CD4-positive, alpha-beta T cell (primary cell): ENCODE measurements around the gene CES5A. TPM values are rescaled to one million over a fixed set of nuclear protein-coding genes. Genes with fewer than 3 reads are reported as not detected.

Experiments
- ATAC-seq: fragments of 200-7000 bp; cut with Tn5 transposase; one replicate; pipeline ENCODE4 v1.10.0; 2022; ENCODE audit warnings: mild to moderate bottlenecking; ENCODE audit not compliant: poor library complexity
- CTCF ChIA-PET: fragments of 350-600 bp; sonication (Branson Sonifier 250); formaldehyde crosslinking; loops from one replicate; lab custom pipeline; 2021; ENCODE audit warnings: antibody characterized with exemption, inconsistent platforms; lab: Charles Lee
- POLR2A ChIA-PET: fragments of 350-600 bp; sonication (Branson Sonifier 250); formaldehyde crosslinking; loops from one replicate; lab custom pipeline; 2021; ENCODE audit warnings: antibody characterized with exemption, inconsistent platforms; lab: Charles Lee
- DNase-seq, 14 experiments: peaks; one replicate each; pipeline ENCODE4 v3.0.0-alpha.2; 2013 to 2020; ENCODE audit warnings: mixed read lengths in 2 of 14
- H3K27ac ChIP-seq, 2 donors: one replicate each; pipeline versions ENCODE4 v1.5.1 to v1.7.0; 2013; ENCODE audit warnings: low read length in 2 of 2, low read depth in 1 of 2, mild to moderate bottlenecking in 1 of 2
- H3K27me3 ChIP-seq, 2 experiments: 1 replicate in 1 of 2; 2 replicates in 1 of 2; pipeline versions ENCODE4 v1.6.1 to v1.7.0; 2013; ENCODE audit warnings: low read length in 2 of 2, control low read depth in 1 of 2, mild to moderate bottlenecking in 1 of 2, moderate library complexity in 1 of 2; ENCODE audit not compliant: insufficient read depth in 2 of 2, control insufficient read depth in 1 of 2
- H3K36me3 ChIP-seq: one replicate; pipeline ENCODE4 v1.6.1; 2013; ENCODE audit warnings: low read length, control low read depth; ENCODE audit not compliant: insufficient read depth
- H3K4me1 ChIP-seq: one replicate; pipeline ENCODE4 v1.6.1; 2013; ENCODE audit warnings: low read length, control low read depth; ENCODE audit not compliant: insufficient read depth
- H3K4me3 ChIP-seq: one replicate; pipeline ENCODE4 v1.5.1; 2013; ENCODE audit warnings: mild to moderate bottlenecking, low read length, moderate library complexity
- H3K9me3 ChIP-seq, 2 experiments: 1 replicate in 1 of 2; 2 replicates in 1 of 2; pipeline versions ENCODE4 v1.6.1 to v1.7.0; 2013; ENCODE audit warnings: low read length in 2 of 2, mild to moderate bottlenecking in 2 of 2, control low read depth in 1 of 2, moderate library complexity in 1 of 2; ENCODE audit not compliant: control insufficient read depth in 1 of 2, insufficient read depth in 1 of 2
- H3K27ac Mint-ChIP-seq: one replicate; pipeline ENCODE4 v1.8.0; 2020; ENCODE audit warnings: mixed read lengths
- H3K27me3 Mint-ChIP-seq: one replicate; pipeline ENCODE4 v1.8.0; 2021; ENCODE audit warnings: mixed read lengths
- H3K36me3 Mint-ChIP-seq: one replicate; pipeline ENCODE4 v1.8.0; 2021; ENCODE audit warnings: low read depth, mixed read lengths
- H3K4me1 Mint-ChIP-seq: one replicate; pipeline ENCODE4 v1.8.0; 2021; ENCODE audit warnings: low read depth, mixed read lengths
- H3K4me3 Mint-ChIP-seq: one replicate; pipeline ENCODE4 v1.8.0; 2020; ENCODE audit warnings: mild to moderate bottlenecking, mixed read lengths
- H3K9me3 Mint-ChIP-seq: one replicate; pipeline ENCODE4 v1.8.0; 2020; ENCODE audit warnings: mixed read lengths
- intact Hi-C, 2 experiments: fragments of 100-400 bp; cut with DNase I in 1 of 2; cut with micrococcal nuclease in 1 of 2; formaldehyde crosslinking; loops; one replicate each; pipeline versions ENCODE4 v1.15.1 to v1.9.0; 2023 to 2025; cut with DNase I, micrococcal nuclease
- total RNA-seq, 174 experiments: library from RNA in 2 of 174; stranded (reverse) in 2 of 174; gene quantifications; one replicate each; pipeline ENCODE4 v1.2.3 and lab custom pipeline; 2021 to 2026
- TF ChIP-seq, protein P1 (sequence below): fragments of 200-600 bp; IDR thresholded peaks from one replicate; pipeline ENCODE4 v1.8.0; 2022; ENCODE audit warnings: antibody characterized with exemption, mild to moderate bottlenecking

Gene CES5A
- total RNA-seq, 2 experiments from 2014 or later, result not detected

DNA sequence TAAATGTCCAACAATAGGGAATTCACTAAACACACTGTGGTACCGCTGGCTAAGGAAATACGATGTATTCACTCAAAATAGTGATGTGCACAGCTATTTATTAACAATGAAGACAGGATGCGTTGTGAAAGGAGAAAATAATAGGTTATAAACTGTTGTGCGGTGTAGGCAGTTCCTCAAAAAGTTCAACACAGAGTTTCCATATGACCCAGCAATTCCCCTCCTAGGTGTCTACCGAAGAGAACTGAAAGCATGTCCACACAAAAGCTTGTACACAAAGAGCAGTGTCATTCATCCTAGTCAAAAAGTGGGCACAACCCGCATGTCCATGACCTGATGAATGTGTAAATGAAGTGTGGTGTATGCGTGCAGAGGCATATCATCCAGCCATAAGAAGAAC lies 41.1 kb downstream of the CES5A start:
- DNase-seq (peak in 1 of 14 experiments; percentile 17), ATAC-seq (no peak)
- Mint-ChIP-seq H3K36me3 (no peaks in the 10 kb centered on the region), H3K4me1 (no peaks in the 10 kb centered on the region), H3K4me3 (no peak overlapping the region), H3K9me3 (no peaks in the 10 kb centered on the region), H3K27ac (no peak overlapping the region), H3K27me3 (peaks cover 5% of the 10 kb centered on the region)
- no peaks in the 10 kb centered on the region for H3K4me1 ChIP-seq
- CTCF ChIA-PET, result no interaction called here
- intact Hi-C loops, result no loop called here
- POLR2A ChIA-PET, result no interaction called here
- no peaks in the 10 kb centered on the region for H3K36me3 ChIP-seq
- TF ChIP-seq, protein P1, sequence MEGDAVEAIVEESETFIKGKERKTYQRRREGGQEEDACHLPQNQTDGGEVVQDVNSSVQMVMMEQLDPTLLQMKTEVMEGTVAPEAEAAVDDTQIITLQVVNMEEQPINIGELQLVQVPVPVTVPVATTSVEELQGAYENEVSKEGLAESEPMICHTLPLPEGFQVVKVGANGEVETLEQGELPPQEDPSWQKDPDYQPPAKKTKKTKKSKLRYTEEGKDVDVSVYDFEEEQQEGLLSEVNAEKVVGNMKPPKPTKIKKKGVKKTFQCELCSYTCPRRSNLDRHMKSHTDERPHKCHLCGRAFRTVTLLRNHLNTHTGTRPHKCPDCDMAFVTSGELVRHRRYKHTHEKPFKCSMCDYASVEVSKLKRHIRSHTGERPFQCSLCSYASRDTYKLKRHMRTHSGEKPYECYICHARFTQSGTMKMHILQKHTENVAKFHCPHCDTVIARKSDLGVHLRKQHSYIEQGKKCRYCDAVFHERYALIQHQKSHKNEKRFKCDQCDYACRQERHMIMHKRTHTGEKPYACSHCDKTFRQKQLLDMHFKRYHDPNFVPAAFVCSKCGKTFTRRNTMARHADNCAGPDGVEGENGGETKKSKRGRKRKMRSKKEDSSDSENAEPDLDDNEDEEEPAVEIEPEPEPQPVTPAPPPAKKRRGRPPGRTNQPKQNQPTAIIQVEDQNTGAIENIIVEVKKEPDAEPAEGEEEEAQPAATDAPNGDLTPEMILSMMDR, result no peak
- no peaks in the 10 kb centered on the region for H3K9me3 ChIP-seq
- no peak overlapping the region for H3K4me3 ChIP-seq
- no peak overlapping the region for H3K27ac ChIP-seq
- H3K27me3 ChIP-seq, result peaks cover 0 to 7% of the 10 kb centered on the region in 2 experiments

DNA sequence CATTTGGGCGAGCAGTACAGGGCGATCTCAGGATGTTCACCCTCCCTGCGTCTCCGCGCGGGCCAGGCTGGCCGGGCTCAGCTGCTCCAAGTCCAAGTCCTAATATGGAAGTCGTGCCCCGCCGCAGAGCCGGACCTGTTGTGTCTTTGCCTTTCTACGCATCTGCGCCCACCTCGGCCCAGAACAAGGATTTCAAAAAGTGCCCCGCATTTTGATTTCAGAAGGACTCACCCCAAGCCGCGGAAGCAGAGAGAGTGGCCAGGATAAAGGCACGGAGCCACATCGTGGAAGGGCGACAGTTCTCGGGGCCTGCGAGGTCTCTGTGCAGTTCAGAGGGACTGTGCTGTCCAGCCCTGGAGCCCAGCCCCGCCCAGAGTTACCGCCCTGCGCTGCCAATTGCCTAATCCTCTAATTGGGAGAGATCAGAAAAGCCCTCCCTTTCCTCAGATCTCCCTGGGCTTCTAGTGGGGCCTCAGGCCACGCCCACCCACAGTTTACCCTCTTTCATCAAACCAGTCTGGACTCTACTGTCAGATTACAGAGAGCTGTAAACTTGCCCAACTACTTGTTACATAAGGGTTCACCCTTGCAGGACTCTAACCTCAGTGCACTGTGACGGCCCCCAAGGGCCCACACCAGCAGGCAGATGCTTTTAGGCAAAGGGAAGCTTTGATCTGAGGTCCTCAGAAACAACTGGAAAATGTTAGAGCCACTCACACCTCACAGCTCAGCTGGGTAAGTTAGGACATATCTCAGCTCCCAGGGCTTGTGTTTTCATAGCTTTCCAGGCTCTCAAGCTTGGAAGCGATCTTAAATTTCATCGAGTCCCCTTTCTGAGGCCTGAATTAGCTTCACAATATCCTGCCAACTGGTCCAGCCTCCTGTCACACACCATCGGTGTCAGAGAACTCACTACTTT lies 42.1 kb downstream of the CES5A start, which contains the start of gene CES1:
Gene CES1, minus strand, starts transcription at position 324 of the 919 bp plus-strand sequence. Its CDS starts 41 bp downstream, at position 283.
- Mint-ChIP-seq H3K27ac (no peak within 1 kb of the TSS), H3K36me3 (no peaks in the 10 kb centered on the region), H3K4me1 (no peaks in the 10 kb centered on the region), H3K27me3 (peaks cover 5% of the 10 kb centered on the region), H3K4me3 (no peak within 1 kb of the TSS), H3K9me3 (no peaks in the 10 kb centered on the region)
- peaks cover 0 to 7% of the 10 kb centered on the region in 2 experiments for H3K27me3 ChIP-seq
- DNase-seq (no peak), ATAC-seq (no peak)
- POLR2A ChIA-PET, result no interaction called here
- no peaks in the 10 kb centered on the region for H3K9me3 ChIP-seq
- no peaks in the 10 kb centered on the region for H3K4me1 ChIP-seq
- no peak within 1 kb of the TSS for H3K4me3 ChIP-seq
- intact Hi-C loops, result no loop called here
- TF ChIP-seq, protein P1, result no peak
- CTCF ChIA-PET, result no interaction called here
- no peaks in the 10 kb centered on the region for H3K36me3 ChIP-seq
- no peak within 1 kb of the TSS for H3K27ac ChIP-seq

DNA sequence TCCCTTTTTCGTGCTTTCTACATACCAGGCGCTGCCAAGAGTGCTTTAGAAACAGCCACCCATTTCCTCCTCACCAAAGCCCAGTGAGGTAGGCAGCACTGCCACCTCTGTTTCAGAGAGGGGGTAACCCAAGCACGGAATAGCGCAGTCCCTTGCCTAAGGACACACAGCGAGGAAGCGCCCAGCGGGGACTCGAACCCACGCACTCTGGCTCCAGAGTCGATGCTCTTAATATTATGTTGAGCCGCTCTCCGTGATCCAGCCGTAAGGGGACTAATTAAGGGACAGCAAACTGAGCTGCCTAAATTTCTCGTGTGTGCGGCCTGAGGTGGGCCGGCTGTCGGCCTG lies 42.8 kb downstream of the CES5A start:
- Mint-ChIP-seq H3K4me1 (no peaks in the 10 kb centered on the region), H3K27me3 (peaks cover 5% of the 10 kb centered on the region), H3K9me3 (no peaks in the 10 kb centered on the region), H3K36me3 (no peaks in the 10 kb centered on the region), H3K27ac (no peak overlapping the region), H3K4me3 (no peak overlapping the region)
- H3K4me1 ChIP-seq, result no peaks in the 10 kb centered on the region
- CTCF ChIA-PET, result no interaction called here
- no peaks in the 10 kb centered on the region for H3K9me3 ChIP-seq
- H3K4me3 ChIP-seq, result no peak overlapping the region
- H3K27ac ChIP-seq, result no peak overlapping the region
- ATAC-seq, result no peak
- TF ChIP-seq, protein P1, result no peak
- no peak for DNase-seq
- POLR2A ChIA-PET, result no interaction called here
- intact Hi-C loops, result no loop called here
- H3K27me3 ChIP-seq, result peaks cover 0 to 7% of the 10 kb centered on the region in 2 experiments
- H3K36me3 ChIP-seq, result no peaks in the 10 kb centered on the region
